KMS-11 (cell line): Measurements from ENCODE around the gene NNMT.

ENCODE experiments used
- H2AFZ ChIP-seq: fragments of 200-600 bp; sonication (generic); 2 replicates; pipeline ENCODE4 v1.6.1; 2016; ENCODE audit warnings: antibody characterized with exemption, mixed run types, low read depth
- H3K27ac ChIP-seq: fragments of 200-600 bp; sonication (generic); 2 replicates; pipeline ENCODE4 v1.6.1; 2016; ENCODE audit warnings: mild to moderate bottlenecking, mixed run types
- H3K27me3 ChIP-seq: fragments of 200-600 bp; sonication (generic); 2 replicates; pipeline ENCODE4 v1.6.1; 2017; ENCODE audit warnings: mild to moderate bottlenecking, low read depth, mixed run types, moderate library complexity; ENCODE audit not compliant: insufficient read depth
- H3K36me3 ChIP-seq: fragments of 200-600 bp; sonication (generic); 2 replicates; pipeline ENCODE4 v1.6.1; 2017; ENCODE audit warnings: mild to moderate bottlenecking, mixed run types; ENCODE audit not compliant: insufficient read depth
- H3K4me1 ChIP-seq: fragments of 200-600 bp; sonication (generic); 2 replicates; pipeline ENCODE4 v1.6.1; 2016; ENCODE audit warnings: mild to moderate bottlenecking, low read depth, mixed run types; ENCODE audit not compliant: poor library complexity, severe bottlenecking
- H3K4me2 ChIP-seq: fragments of 200-600 bp; sonication (generic); 2 replicates; pipeline ENCODE4 v1.7.0; 2016; ENCODE audit warnings: mild to moderate bottlenecking, mixed run types
- H3K4me3 ChIP-seq: fragments of 200-600 bp; sonication (generic); IDR thresholded peaks from 2 replicates; pipeline ENCODE4 v1.6.1; 2017; ENCODE audit warnings: low read depth, low read length, mixed read lengths; ENCODE audit not compliant: insufficient read depth
- H3K79me2 ChIP-seq: fragments of 200-600 bp; sonication (generic); 2 replicates; pipeline ENCODE4 v1.6.1; 2016; ENCODE audit warnings: low read depth, mixed run types; ENCODE audit not compliant: insufficient read depth
- H3K9ac ChIP-seq: fragments of 200-600 bp; sonication (generic); 2 replicates; pipeline ENCODE4 v1.6.1; 2016; ENCODE audit warnings: mild to moderate bottlenecking, mixed run types
- H4K20me1 ChIP-seq: fragments of 200-600 bp; sonication (generic); 2 replicates; pipeline ENCODE4 v1.6.1; 2016; ENCODE audit warnings: mild to moderate bottlenecking, mixed run types; ENCODE audit not compliant: insufficient read depth
- TF ChIP-seq, protein P1 (sequence below): fragments of 200-600 bp; sonication (generic); conservative IDR thresholded peaks from 2 replicates; pipeline ENCODE4 v1.6.1; 2017; ENCODE audit warnings: low read depth, mild to moderate bottlenecking, antibody characterized with exemption, low read length, moderate library complexity, mixed read lengths

NNMT gene

DNA sequence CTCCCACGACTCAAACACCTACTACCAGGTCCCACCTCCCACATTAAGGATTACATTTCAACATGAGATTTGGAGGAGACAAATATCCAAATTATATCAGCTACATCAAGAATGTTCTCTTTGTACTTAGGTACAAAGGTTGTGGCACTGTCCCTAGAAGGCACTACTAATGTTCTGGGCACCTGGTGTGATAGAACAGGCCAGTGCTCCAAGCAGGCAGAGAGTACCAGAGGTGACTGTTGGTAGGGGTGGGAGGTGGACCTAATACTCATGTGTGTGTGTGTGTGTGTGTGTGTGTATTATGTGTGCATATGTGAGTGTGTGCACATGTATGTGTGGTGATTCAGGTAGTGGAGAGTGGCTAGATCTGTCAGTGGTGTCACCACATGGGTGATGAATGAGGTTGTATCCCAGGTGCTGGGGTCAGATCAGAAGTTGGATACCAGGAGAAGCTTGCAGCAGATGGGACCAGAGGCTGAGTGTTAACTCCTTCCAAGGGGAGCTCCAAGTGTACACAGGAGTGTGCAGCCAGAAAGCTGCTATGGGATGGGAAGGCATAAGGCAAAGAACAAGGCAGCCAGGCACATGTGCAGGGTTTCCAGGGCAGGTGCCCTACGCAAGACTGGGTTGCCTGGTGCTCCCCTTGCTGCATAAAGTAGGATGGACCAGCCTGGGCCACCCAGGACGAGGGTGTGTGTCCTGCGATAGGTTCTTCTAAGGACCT lies 17.7 kb upstream of the NNMT start:
- H3K79me2 ChIP-seq = no peaks in the 10 kb centered on the region
- no peak overlapping the region for H3K4me2 ChIP-seq
- no peaks in the 10 kb centered on the region for H4K20me1 ChIP-seq
- H3K4me3 ChIP-seq = no peak overlapping the region
- H3K4me1 ChIP-seq = no peaks in the 10 kb centered on the region
- H3K27ac ChIP-seq = no peak overlapping the region
- no peaks in the 10 kb centered on the region for H3K36me3 ChIP-seq
- H2AFZ ChIP-seq = no peak overlapping the region
- TF ChIP-seq, protein P1, sequence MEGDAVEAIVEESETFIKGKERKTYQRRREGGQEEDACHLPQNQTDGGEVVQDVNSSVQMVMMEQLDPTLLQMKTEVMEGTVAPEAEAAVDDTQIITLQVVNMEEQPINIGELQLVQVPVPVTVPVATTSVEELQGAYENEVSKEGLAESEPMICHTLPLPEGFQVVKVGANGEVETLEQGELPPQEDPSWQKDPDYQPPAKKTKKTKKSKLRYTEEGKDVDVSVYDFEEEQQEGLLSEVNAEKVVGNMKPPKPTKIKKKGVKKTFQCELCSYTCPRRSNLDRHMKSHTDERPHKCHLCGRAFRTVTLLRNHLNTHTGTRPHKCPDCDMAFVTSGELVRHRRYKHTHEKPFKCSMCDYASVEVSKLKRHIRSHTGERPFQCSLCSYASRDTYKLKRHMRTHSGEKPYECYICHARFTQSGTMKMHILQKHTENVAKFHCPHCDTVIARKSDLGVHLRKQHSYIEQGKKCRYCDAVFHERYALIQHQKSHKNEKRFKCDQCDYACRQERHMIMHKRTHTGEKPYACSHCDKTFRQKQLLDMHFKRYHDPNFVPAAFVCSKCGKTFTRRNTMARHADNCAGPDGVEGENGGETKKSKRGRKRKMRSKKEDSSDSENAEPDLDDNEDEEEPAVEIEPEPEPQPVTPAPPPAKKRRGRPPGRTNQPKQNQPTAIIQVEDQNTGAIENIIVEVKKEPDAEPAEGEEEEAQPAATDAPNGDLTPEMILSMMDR = no peak
- no peaks in the 10 kb centered on the region for H3K27me3 ChIP-seq
- H3K9ac ChIP-seq = no peak overlapping the region

DNA sequence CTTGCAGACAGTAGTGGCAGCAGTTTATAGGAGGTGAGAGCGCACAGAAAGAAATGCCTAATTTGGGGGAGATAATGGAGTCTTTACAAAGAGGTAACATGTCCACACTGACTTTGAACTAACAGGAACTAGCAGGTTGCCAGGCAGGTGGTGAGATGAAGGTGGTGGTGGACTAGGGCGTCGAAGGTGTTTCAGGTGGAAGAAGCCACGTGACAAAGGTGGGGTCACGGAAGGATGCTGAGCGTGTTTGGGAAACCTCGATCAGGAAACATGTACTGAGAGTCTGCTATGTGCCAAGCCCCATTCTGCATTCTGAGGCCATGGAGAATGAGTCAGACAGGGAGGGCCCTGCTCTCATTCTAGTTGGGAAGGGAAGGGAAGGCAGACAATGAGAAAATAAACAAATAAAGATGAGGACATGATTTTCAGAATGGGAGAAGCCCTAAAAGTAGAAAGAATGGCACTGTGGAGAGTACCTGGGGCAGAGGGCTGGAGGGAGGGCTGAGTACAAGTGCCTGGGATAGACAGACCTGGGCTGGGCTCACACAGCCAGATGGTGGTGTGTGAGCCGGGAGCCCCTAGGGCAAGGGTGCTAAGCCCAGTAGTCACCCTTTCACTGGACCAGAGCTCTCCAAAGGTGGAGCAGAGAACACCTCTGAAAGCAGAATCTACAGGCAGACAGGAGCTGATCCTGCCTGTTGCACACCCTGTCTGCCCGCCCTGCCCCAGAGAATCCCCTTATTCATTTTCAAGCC lies 16.2 kb upstream of the NNMT start:
- Histone ChIP-seq H3K4me1 (no peaks in the 10 kb centered on the region), H3K36me3 (no peaks in the 10 kb centered on the region), H4K20me1 (no peaks in the 10 kb centered on the region), H3K4me2 (no peak overlapping the region), H3K4me3 (no peak overlapping the region), H3K79me2 (no peaks in the 10 kb centered on the region), H2AFZ (no peak overlapping the region), H3K27me3 (no peaks in the 10 kb centered on the region), H3K9ac (no peak overlapping the region), H3K27ac (no peak overlapping the region)
- TF ChIP-seq, protein P1 = no peak

DNA sequence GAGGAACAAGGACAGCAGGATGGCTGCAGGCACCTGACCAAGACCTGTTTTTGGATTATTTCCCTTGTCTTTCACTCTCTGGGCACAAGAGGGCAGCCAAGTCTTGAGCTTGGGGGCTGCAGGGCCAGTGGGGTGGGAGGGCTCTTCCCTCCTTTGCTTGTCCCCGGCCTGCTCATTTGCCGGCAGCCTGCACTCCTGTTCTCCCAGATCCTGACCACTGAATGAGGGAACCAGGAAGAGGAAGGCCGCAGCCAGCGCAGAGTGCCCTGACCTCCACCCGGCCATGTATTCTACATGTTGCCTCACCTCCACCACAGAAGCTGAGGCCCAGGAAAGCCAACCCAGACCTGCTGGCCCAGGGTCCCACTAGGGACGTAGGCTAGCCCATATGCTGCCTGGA lies 15.5 kb upstream of the NNMT start:
- Histone ChIP-seq H3K9ac (no peak overlapping the region), H2AFZ (no peak overlapping the region), H3K4me3 (no peak overlapping the region), H3K36me3 (no peaks in the 10 kb centered on the region), H3K4me1 (no peaks in the 10 kb centered on the region), H4K20me1 (no peaks in the 10 kb centered on the region), H3K27me3 (no peaks in the 10 kb centered on the region), H3K79me2 (no peaks in the 10 kb centered on the region), H3K4me2 (no peak overlapping the region), H3K27ac (no peak overlapping the region)
- TF ChIP-seq, protein P1 = peak; percentile 39; the same call in 1 of the 2 replicates

DNA sequence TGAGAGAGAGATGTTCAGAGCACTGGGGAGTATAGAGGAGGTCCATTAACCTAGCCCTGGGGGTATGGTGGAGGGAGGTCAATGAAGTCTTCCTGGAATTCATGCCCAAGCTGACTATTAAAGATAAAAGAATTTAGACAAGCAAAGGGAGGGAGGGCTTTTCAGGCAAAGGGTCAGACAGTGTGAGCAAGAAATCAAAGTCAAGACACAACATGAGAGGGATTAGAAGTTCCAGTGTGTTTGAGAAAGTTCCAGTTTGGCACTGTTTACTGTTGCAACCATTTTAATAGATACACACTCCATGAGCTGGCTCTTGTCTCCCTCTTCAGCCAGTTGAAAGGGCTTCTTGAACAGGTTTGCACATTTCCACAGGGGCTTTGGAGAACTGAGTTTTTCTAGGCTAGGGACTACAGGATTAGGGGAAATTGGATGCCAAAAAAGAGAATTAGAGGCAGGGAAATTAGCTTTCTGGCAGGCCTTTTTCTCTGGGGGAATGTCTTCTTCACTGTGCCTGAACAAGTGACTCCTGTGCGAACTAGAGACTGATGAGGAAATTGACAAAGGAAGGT lies 14.7 kb upstream of the NNMT start:
- no peaks in the 10 kb centered on the region for H3K79me2 ChIP-seq
- no peak overlapping the region for H3K9ac ChIP-seq
- no peaks in the 10 kb centered on the region for H3K27me3 ChIP-seq
- no peak overlapping the region for H3K27ac ChIP-seq
- TF ChIP-seq, protein P1 = no peak
- H3K4me1 ChIP-seq = no peaks in the 10 kb centered on the region
- H2AFZ ChIP-seq = no peak overlapping the region
- no peak overlapping the region for H3K4me3 ChIP-seq
- no peaks in the 10 kb centered on the region for H4K20me1 ChIP-seq
- no peak overlapping the region for H3K4me2 ChIP-seq
- no peaks in the 10 kb centered on the region for H3K36me3 ChIP-seq
